Left lobe of liver (tissue), 2 donors: ENCODE results near the gene TSPAN4. TPM values are rescaled to one million over a fixed set of nuclear protein-coding genes. Genes with fewer than 3 reads are reported as not detected.

Experiments
- ATAC-seq: fragments of 200-7000 bp; cut with Tn5 transposase; one replicate; pipeline ENCODE4 v1.9.1; 2020; ENCODE audit warnings: mild to moderate bottlenecking, moderate library complexity
- DNase-seq: peaks from one replicate; pipeline ENCODE4 v3.0.0-alpha.2; 2020; ENCODE audit warnings: low spot score
- total RNA-seq: library from RNA; stranded (reverse); gene quantifications from one replicate; pipeline ENCODE4 v1.2.1, GENCODE V29; 2021
- donor health status: DM: no; HTN: no; CAD: no; lungs with moderate emphysema.
- donor health status: DM: no; HTN: yes; CAD: no.

Gene TSPAN4
- total RNA-seq, 1 donor from 2014 or later = 17.1 TPM

DNA sequence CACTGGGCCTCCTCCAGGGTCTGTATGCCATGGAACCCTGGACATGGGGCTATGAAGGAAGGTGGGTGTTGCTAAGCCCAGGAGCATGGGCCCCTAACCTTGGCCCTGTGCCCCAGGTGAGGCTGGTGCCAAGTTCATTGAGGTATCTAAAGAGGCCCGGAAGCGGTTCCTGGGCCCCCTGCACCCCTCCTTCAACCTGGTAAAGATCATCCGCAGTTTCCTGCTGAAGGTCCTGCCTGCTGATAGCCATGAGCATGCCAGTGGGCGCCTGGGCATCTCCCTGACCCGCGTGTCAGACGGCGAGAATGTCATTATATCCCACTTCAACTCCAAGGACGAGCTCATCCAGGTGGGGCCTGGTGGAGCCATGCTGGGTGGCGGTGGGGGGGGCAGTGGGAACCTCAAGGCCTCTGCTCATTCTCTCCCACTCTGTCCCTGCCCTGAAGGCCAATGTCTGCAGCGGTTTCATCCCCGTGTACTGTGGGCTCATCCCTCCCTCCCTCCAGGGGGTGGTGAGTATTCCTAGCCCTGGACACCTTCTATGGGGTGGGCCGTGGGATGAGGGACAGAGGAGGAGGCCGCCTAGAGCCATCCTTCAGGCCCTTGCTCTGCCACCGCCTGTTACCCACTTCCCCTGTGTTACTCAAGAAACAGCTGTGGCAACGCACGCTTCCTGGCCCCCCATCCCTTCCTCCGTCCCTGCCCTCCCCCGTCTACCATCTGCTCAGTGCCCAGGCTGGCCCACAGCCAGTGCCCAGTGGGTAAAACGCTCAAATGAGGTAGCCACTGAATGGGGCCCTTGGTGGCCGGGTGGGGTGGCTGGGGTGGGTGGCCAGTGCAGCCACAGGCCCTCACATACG, 20.9 kb upstream of the TSPAN4 start:
- DNase-seq (no peak), ATAC-seq (no peak)

DNA sequence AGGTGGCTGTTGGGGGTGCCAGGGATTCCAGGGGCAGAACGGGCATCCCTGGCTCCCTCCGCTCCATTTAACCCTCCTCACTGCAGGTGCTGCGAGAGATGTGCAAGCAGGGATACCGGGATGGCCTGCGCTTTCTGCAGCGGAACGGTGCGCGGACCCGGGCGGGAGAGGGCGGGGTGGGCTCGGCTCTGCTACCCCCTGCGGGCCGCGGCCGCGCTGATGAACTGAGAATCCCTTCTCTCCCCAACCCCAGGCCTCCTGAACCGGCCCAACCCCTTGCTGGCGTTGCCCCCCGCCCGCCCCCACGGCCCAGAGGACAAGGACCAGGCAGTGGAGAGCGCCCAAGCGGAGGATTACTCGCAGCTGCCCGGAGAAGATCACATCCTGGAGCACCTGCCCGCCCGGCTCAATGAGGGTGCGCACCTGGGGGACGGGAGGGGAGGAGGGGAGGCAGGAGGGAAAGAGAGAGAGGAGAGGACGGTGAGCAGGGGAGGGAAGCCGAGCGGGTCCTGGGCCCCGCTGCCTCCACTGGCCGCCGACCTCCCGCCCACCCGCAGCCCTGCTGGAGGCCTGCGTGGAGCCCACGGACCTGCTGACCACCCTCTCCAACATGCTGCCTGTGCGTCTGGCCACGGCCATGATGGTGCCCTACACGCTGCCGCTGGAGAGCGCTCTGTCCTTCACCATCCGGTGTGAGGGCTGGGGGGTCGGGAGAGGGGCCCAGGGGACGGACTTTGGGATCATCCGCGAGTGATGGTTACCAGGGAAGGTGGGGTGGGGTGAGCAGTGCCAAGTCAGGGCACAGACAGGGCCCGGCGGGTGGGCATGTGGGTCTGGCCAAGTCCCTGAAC, 19.0 kb upstream of the TSPAN4 start:
- DNase-seq = no peak
- ATAC-seq = no peak

- ATAC-seq (peak; percentile 1), DNase-seq (no peak)
Observed at GRCh38 chr11:824292-824880, 18.3 kb upstream of the TSPAN4 start.

- ATAC-seq (peak; percentile 2), DNase-seq (no peak)
Observed at GRCh38 chr11:824942-825341, 17.7 kb upstream of the TSPAN4 start.

GRCh38 chr11:825366-826226, 17.1 kb upstream of the TSPAN4 start:
- DNase-seq (no peak), ATAC-seq (peak; percentile 4)

GRCh38 chr11:826227-826621, 16.4 kb upstream of the TSPAN4 start:
- DNase-seq (no peak), ATAC-seq (no peak)

DNA sequence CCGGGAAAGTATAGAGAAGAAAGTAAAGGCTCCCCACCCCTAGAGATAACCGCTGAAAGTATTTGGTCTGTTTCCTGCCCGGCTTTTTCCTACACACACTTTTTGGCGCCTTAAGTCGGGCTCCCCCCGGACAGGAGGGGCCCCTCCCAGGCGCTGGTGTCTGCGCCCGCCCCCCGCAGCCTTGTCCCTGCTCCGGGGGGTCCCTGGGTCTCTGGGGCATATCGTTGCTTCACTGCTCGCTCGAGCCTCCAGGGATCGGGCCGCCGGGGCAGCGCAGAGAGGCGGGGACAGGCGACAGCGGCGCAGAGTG, 15.9 kb upstream of the TSPAN4 start:
- DNase-seq (no peak), ATAC-seq (no peak)

DNA sequence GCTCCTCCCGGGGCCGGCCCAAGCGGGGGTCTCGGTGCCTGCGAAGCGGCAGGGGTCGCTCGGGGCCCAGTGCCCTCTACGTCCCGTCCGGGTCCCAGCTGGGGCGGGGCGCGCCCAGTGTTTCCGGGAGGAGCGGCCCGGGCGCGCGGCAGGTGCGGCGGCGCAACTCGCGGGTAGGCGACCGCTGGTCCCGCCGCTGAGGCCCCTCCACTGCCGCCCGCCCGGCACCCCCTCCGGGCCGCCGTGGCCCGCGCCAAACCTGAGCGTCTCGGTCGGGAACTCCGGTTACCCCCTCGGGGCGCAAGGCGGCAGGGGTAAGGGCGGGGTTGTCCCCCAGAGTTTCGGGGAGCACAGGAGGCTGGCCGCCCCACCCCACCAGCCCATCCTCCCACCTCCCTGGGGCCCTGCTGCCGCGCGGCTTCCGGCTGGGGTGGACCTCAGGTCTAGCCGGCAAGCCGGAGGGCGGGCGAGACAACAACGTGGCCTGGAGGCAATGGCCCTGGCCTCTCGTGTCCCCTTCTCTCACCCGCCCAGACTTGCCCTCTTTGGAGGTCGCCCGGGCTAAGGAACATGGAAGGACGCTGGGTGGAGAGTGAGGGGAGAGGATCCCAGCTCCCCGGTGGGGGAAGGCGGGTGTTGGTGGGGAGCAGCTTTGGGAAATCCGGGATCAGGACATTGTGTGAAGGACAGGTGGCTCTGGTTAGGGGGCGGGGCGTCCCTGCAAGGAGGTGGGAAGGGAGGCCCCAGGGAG, 15.3 kb upstream of the TSPAN4 start:
- no peak for ATAC-seq
- no peak for DNase-seq

GRCh38 chr11:827897-828192, 14.8 kb upstream of the TSPAN4 start, which contains the start of gene CRACR2B:
TSS of gene CRACR2B (plus strand) at chr11:827919. CDS start at chr11:828608, 689 bp downstream.
- ATAC-seq = no peak

GRCh38 chr11:828506-829175, 14.0 kb upstream of the TSPAN4 start:
- DNase-seq (no peak), ATAC-seq (no peak)

More at GRCh38 chr11:827897-828192, 14.8 kb upstream of the TSPAN4 start, which contains the start of gene CRACR2B:
- no peak for DNase-seq

- DNase-seq (peak; percentile 68), ATAC-seq (peak; percentile 4)
Observed at GRCh38 chr11:829176-829846, 13.3 kb upstream of the TSPAN4 start.

DNA sequence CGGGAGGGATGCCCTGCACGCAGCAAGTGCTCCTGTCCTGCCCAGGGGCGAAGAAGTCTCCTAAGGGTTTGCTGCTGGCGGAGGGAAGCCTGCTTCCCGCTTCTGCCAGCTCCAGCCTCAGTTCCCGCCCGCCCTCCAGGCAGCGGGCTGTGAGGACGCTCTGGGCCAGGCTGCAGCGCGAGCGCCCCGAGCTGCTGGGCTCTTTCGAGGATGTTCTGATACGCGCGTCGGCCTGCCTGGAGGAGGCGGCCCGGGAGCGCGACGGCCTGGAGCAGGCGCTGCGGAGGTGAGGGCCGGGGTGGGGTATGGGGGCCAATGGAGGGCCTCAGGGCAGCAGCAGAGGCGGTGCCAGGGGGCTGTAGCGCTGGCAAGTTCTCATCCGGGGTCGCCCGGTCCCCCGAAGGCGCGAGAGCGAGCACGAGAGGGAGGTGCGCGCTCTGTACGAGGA, 12.8 kb upstream of the TSPAN4 start:
- DNase-seq = no peak
- no peak for ATAC-seq

DNA sequence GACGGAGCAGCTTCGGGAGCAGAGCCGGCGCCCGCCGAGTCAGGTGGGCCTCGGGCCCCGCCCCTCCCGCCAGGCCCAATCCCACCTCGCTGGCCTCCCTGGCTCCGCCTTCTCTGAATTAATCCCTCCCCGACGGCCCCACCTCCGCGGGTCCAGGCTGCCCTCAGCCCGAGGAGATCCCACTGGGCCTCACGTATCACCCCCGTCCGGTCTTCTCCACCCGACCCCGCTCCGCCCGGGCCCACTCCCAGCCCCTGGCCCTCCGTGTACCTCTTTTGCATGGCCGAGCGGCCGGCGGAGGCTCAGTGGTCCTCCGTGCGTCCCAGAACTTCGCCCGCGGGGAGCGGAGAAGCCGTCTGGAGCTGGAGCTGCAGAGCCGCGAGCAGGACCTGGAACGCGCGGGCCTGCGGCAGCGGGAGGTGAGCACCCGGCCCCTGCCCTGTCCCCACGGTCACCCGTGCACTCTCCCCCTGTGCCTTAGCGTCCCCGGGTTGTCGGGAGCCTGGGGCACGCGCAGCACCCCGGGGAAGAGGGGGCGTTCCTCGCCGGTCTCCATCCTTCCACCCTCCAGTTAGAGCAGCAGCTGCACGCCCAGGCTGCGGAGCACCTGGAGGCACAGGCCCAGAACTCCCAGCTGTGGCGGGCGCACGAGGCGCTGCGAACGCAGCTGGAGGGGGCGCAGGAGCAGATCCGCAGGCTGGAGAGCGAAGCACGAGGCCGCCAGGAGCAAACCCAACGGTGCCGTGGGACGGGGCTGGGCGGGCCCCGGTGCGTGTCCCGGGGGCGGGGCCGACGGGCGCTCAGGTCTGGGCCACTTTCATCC, 12.1 kb upstream of the TSPAN4 start:
- ATAC-seq (peak; percentile 44), DNase-seq (peak; percentile 80)

DNA sequence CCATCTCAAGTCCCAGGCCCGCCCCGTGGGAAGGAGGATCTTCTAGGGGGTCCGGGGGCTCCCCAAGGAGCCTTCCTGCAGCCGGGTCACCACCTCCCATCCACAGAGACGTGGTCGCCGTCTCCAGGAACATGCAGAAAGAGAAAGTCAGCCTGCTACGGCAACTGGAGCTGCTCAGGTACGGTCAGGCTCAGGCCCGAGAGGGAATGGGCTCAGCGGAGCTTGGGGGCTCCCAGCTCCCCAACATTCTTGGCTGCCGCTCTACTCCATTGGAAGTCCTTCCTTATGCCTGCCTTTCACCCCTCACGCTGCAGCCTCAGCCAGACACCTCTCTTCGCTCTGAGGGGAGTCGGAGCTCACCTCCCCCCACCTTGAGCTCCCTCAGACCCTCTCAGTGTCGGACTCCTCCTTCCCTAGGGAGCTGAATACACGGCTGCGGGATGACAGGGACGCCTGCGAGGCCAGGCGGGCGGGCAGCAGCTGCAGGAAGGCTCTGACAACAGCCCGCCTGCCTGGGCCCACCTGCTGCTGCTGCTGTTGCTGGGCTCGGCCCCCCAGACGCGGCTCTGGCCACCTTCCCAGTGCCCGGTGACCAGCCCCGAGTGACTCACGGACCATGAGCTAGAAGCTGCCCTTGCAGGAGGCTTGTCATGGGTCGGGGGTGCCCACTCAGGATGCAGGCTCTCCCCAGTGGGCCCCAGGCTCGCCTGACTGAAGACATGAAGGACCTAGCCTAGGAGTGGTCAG, 11.4 kb upstream of the TSPAN4 start:
- ATAC-seq (no peak), DNase-seq (peak; percentile 53)

GRCh38 chr11:831961-832528, 10.6 kb upstream of the TSPAN4 start:
- no peak for DNase-seq
- no peak for ATAC-seq

- no peak for DNase-seq
- peak; percentile 43 for ATAC-seq
Observed at GRCh38 chr11:832529-833113, 10.0 kb upstream of the TSPAN4 start, which contains the start of gene CD151. TSS of gene CD151 (plus strand) at chr11:832952. CDS start at chr11:836070, 3,118 bp downstream.
